ENCODE results near the gene MRPL17.

Gene MRPL17

GRCh38 chr11:6636480-6636879 is 46.7 kb downstream of the MRPL17 start:
- Mint-ChIP-seq H3K9me3 (no peaks in the 10 kb centered on the region), H3K36me3 (ENCODE audit: low read depth) (no peaks in the 10 kb centered on the region), H3K4me3 (no peak overlapping the region), H3K4me1 (ENCODE audit: low read depth) (peaks cover 3% of the 10 kb centered on the region), H3K27me3 (no peaks in the 10 kb centered on the region), H3K27ac (no peak overlapping the region)
- DNase-seq = no peak

GRCh38 chr11:6635082-6635932 is 47.8 kb downstream of the MRPL17 start:
- Mint-ChIP-seq H3K27me3 (no peaks in the 10 kb centered on the region), H3K4me1 (ENCODE audit: low read depth) (peaks cover 3% of the 10 kb centered on the region), H3K9me3 (no peaks in the 10 kb centered on the region), H3K4me3 (no peak overlapping the region), H3K27ac (no peak overlapping the region), H3K36me3 (ENCODE audit: low read depth) (no peaks in the 10 kb centered on the region)
- DNase-seq = peak; percentile 20

GRCh38 chr11:6634534-6634933 is 48.6 kb downstream of the MRPL17 start:
- H3K27ac Mint-ChIP-seq = no peak overlapping the region
- H3K4me3 Mint-ChIP-seq = no peak overlapping the region
- peaks cover 3% of the 10 kb centered on the region for H3K4me1 Mint-ChIP-seq (ENCODE audit: low read depth)
- H3K9me3 Mint-ChIP-seq = no peaks in the 10 kb centered on the region
- DNase-seq = no peak
- H3K27me3 Mint-ChIP-seq = no peaks in the 10 kb centered on the region
- H3K36me3 Mint-ChIP-seq (ENCODE audit: low read depth) = no peaks in the 10 kb centered on the region

GRCh38 chr11:6633422-6634408 is 49.4 kb downstream of the MRPL17 start:
- peaks cover 3% of the 10 kb centered on the region for H3K4me1 Mint-ChIP-seq (ENCODE audit: low read depth)
- no peak for DNase-seq
- no peaks in the 10 kb centered on the region for H3K36me3 Mint-ChIP-seq (ENCODE audit: low read depth)
- H3K27ac Mint-ChIP-seq = no peak overlapping the region
- no peak overlapping the region for H3K4me3 Mint-ChIP-seq
- H3K27me3 Mint-ChIP-seq = no peaks in the 10 kb centered on the region
- no peaks in the 10 kb centered on the region for H3K9me3 Mint-ChIP-seq

GRCh38 chr11:6632116-6633073 is 50.7 kb downstream of the MRPL17 start:
- no peak for DNase-seq
- Mint-ChIP-seq H3K4me3 (no peak overlapping the region), H3K4me1 (ENCODE audit: low read depth) (peaks cover 13% of the 10 kb centered on the region), H3K27me3 (no peaks in the 10 kb centered on the region), H3K36me3 (ENCODE audit: low read depth) (no peaks in the 10 kb centered on the region), H3K27ac (no peak overlapping the region), H3K9me3 (no peaks in the 10 kb centered on the region)

- H3K36me3 Mint-ChIP-seq (ENCODE audit: low read depth) = no peaks in the 10 kb centered on the region
- no peaks in the 10 kb centered on the region for H3K9me3 Mint-ChIP-seq
- H3K27ac Mint-ChIP-seq = peak overlapping the region; percentile 3
- H3K4me3 Mint-ChIP-seq = no peak overlapping the region
- H3K4me1 Mint-ChIP-seq (ENCODE audit: low read depth) = peaks cover 20% of the 10 kb centered on the region
- H3K27me3 Mint-ChIP-seq = no peaks in the 10 kb centered on the region
- no peak for DNase-seq
Measured at GRCh38 chr11:6631361-6631890, 51.7 kb downstream of the MRPL17 start.

- Mint-ChIP-seq H3K36me3 (ENCODE audit: low read depth) (no peaks in the 10 kb centered on the region), H3K4me1 (ENCODE audit: low read depth) (peaks cover 20% of the 10 kb centered on the region), H3K27me3 (no peaks in the 10 kb centered on the region), H3K4me3 (no peak overlapping the region), H3K27ac (no peak overlapping the region), H3K9me3 (no peaks in the 10 kb centered on the region)
- DNase-seq = no peak
Measured at GRCh38 chr11:6630632-6631291, 52.4 kb downstream of the MRPL17 start.
